Stimulated activated CD4-positive, alpha-beta T cell treated with anti-CD3 and anti-CD28 coated beads, Interleukin-2, amount 100 ng/mL, for 48 hours (primary cell): ENCODE measurements around the gene ZNF473.
A peak's percentile ranks its signal among the peaks of the same experiment; 100 is the strongest.

Experiments
- DNase-seq, 2 donors: peaks; one replicate each; pipeline ENCODE4 v3.0.0-alpha.2; 2020

The ZNF473 gene

GRCh38 chr19:50003810-50004419 lies 21.9 kb upstream of the ZNF473 start:
- DNase-seq: no peak

GRCh38 chr19:50005428-50005827 lies 20.4 kb upstream of the ZNF473 start:
- DNase-seq: no peak

GRCh38 chr19:50007170-50007569 lies 18.6 kb upstream of the ZNF473 start:
- no peak for DNase-seq

GRCh38 chr19:50007947-50008346 lies 17.9 kb upstream of the ZNF473 start:
- no peak for DNase-seq

GRCh38 chr19:50008532-50008931 lies 17.3 kb upstream of the ZNF473 start:
- DNase-seq: no peak

GRCh38 chr19:50016225-50016807 lies 9.5 kb upstream of the ZNF473 start:
- DNase-seq: no peak

GRCh38 chr19:50020481-50020880 lies 5.3 kb upstream of the ZNF473 start:
- DNase-seq: no peak

- DNase-seq: no peak
These were observed 3.0 kb upstream of the ZNF473 start for GRCh38 chr19:50022823-50023222.

GRCh38 chr19:50024719-50025021 lies 1.1 kb upstream of the ZNF473 start:
- DNase-seq: no peak

- DNase-seq: peak; percentile 86 to 93
These were observed 597 bp upstream of the ZNF473 start, which contains the start of gene VRK3 for GRCh38 chr19:50025022-50025793. Gene VRK3 (minus strand): TSS chr19:50025372. CDS start chr19:50016162, 9,210 bp downstream.

GRCh38 chr19:50026550-50026906 lies 723 bp downstream of the ZNF473 start:
- DNase-seq: no peak

- no peak for DNase-seq
These were observed 4.4 kb downstream of the ZNF473 start for GRCh38 chr19:50030225-50030624.

- DNase-seq: no peak
These were observed 5.1 kb downstream of the ZNF473 start for GRCh38 chr19:50030937-50031336.

GRCh38 chr19:50036908-50037307 lies 11.1 kb downstream of the ZNF473 start:
- no peak for DNase-seq

GRCh38 chr19:50039968-50040367 lies 14.2 kb downstream of the ZNF473 start:
- DNase-seq: no peak

- DNase-seq: no peak
These were observed 15.2 kb downstream of the ZNF473 start for GRCh38 chr19:50040967-50041366.

- no peak for DNase-seq
These were observed 16.7 kb downstream of the ZNF473 start for GRCh38 chr19:50042363-50043024.

- no peak for DNase-seq
These were observed 18.2 kb downstream of the ZNF473 start for GRCh38 chr19:50043967-50044366.

GRCh38 chr19:50044922-50045321 lies 19.1 kb downstream of the ZNF473 start:
- no peak for DNase-seq

- DNase-seq: peak; percentile 58 to 62
These were observed 21.1 kb downstream of the ZNF473 start for GRCh38 chr19:50046649-50047503.

- no peak for DNase-seq
These were observed 21.9 kb downstream of the ZNF473 start for GRCh38 chr19:50047671-50048070.

GRCh38 chr19:50050406-50051227 lies 24.8 kb downstream of the ZNF473 start:
- peak; percentile 62 for DNase-seq
